HepG2 (cell line): ENCODE results near the gene PDZD8. TPM values are rescaled to one million over a fixed set of nuclear protein-coding genes. Genes with fewer than 3 reads are reported as not detected.

Source experiments
- BORCS8-MEF2B ChIP-seq: sonication (generic); formaldehyde crosslinking; IDR thresholded peaks from 2 replicates; pipeline ENCODE4 v1.8.0; 2022; ENCODE audit warnings: mild to moderate bottlenecking, missing genetic modification reagents
- CBX1 ChIP-seq: IDR thresholded peaks from one replicate; pipeline ENCODE4 v1.6.1; 2016; ENCODE audit warnings: antibody characterized with exemption, low read depth
- CSRNP1 ChIP-seq: sonication (generic); formaldehyde crosslinking; IDR thresholded peaks from 2 replicates; pipeline ENCODE4 v1.8.1; 2023; ENCODE audit warnings: mild to moderate bottlenecking, missing genetic modification reagents
- DZIP1 ChIP-seq: sonication (generic); formaldehyde crosslinking; IDR thresholded peaks from 2 replicates; pipeline ENCODE4 v1.5.0; 2020; ENCODE audit warnings: mild to moderate bottlenecking, missing genetic modification reagents
- KLF6 ChIP-seq: IDR thresholded peaks from 2 replicates; pipeline ENCODE4 v1.8.0; 2016; ENCODE audit warnings: missing biosample characterization, missing genetic modification reagents
- MXD1 ChIP-seq: sonication (generic); formaldehyde crosslinking; IDR thresholded peaks from 2 replicates; pipeline ENCODE4 v1.4.0; 2020; ENCODE audit warnings: mild to moderate bottlenecking, missing genetic modification reagents
- POGZ ChIP-seq: sonication (generic); formaldehyde crosslinking; IDR thresholded peaks from 2 replicates; pipeline ENCODE4 v1.4.0; 2020; ENCODE audit warnings: mild to moderate bottlenecking, missing genetic modification reagents
- SNAPC2 ChIP-seq: sonication (generic); formaldehyde crosslinking; IDR thresholded peaks from 2 replicates; pipeline ENCODE4 v1.8.1; 2022; ENCODE audit warnings: mild to moderate bottlenecking, missing genetic modification reagents
- ZBTB10 ChIP-seq: sonication (generic); formaldehyde crosslinking; IDR thresholded peaks from 2 replicates; pipeline ENCODE4 v1.4.0; 2020; ENCODE audit warnings: missing genetic modification reagents, borderline replicate concordance
- ZNF121 ChIP-seq: sonication (generic); formaldehyde crosslinking; IDR thresholded peaks from 2 replicates; pipeline ENCODE4 v1.5.0; 2020; ENCODE audit warnings: mild to moderate bottlenecking, missing genetic modification reagents
- ZNF280B ChIP-seq: sonication (generic); formaldehyde crosslinking; IDR thresholded peaks from 2 replicates; pipeline ENCODE4 v1.5.0; 2020; ENCODE audit warnings: missing genetic modification reagents, mild to moderate bottlenecking, borderline replicate concordance
- ZNF709 ChIP-seq: sonication (generic); formaldehyde crosslinking; IDR thresholded peaks from 2 replicates; pipeline ENCODE4 v1.5.0; 2020; ENCODE audit warnings: mild to moderate bottlenecking, missing genetic modification reagents
- ZNF710 ChIP-seq: sonication (generic); formaldehyde crosslinking; IDR thresholded peaks from 2 replicates; pipeline ENCODE4 v1.5.0; 2020; ENCODE audit warnings: mild to moderate bottlenecking, missing genetic modification reagents, borderline replicate concordance
- ZNF746 ChIP-seq: sonication (generic); formaldehyde crosslinking; IDR thresholded peaks from 2 replicates; pipeline ENCODE4 v1.8.0; 2022; ENCODE audit warnings: mild to moderate bottlenecking, missing genetic modification reagents
- polyA plus RNA-seq, 8 experiments: library from polyadenylated mRNA; depleted of rRNA in 3 of 8; stranded (reverse) in 7 of 8; unstranded in 1 of 8; fragments of >200 nt; fragmentation: Illumina TruSeq in 4 of 8; extraction: Trizol in 4 of 8; gene quantifications; 2 replicates each; pipeline versions ENCODE4 v1.2.1 to v1.2.3, GENCODE V29; 2011 to 2016; ENCODE audit warnings: low read depth in 4 of 8, missing spikeins in 1 of 8, mixed read lengths in 1 of 8; ENCODE audit not compliant: insufficient read depth in 1 of 8
- total RNA-seq, 5 experiments: library from RNA; depleted of rRNA; stranded (reverse); fragments of >200 nt; fragmentation: Illumina TruSeq; extraction: Trizol; gene quantifications; 2 replicates each; pipeline ENCODE4 v1.2.3, GENCODE V29; 2016; ENCODE audit warnings: low read depth in 1 of 5

PDZD8 gene
- total and polyA plus RNA-seq, 2 of the 13 experiments (the other 11 are each of a cell fraction or from before 2014, with no cell fraction given) = 11.2 to 32.0 TPM

- TF ChIP-seq DZIP1 (CRISPR knock-in tag) (0 out of 2 replicates have a peak, but pooled peaks have one; percentile 86), SNAPC2 (CRISPR knock-in tag) (0 out of 2 replicates have a peak, but pooled peaks have one; percentile 10), BORCS8-MEF2B (CRISPR knock-in tag) (0 out of 2 replicates have a peak, but pooled peaks have one; percentile 41), ZNF280B (CRISPR knock-in tag) (peak; percentile 87), POGZ (CRISPR knock-in tag) (peak; percentile 73), ZNF709 (CRISPR knock-in tag) (peak; percentile 42; the same call in 1 of the 2 replicates), CBX1 (peak; percentile 26), ZNF746 (CRISPR knock-in tag) (no peak), KLF6 (CRISPR knock-in tag) (peak; percentile 25; the same call in 1 of the 2 replicates), ZNF121 (CRISPR knock-in tag) (no peak), MXD1 (peak; percentile 90; the same call in 1 of the 2 replicates), ZNF710 (CRISPR knock-in tag) (0 out of 2 replicates have a peak, but pooled peaks have one; percentile 66), ZBTB10 (CRISPR knock-in tag) (peak; percentile 49; the same call in 1 of the 2 replicates), CSRNP1 (CRISPR knock-in tag) (peak; percentile 28; the same call in 1 of the 2 replicates)
Measured at GRCh38 chr10:117375360-117376178, at the start of gene PDZD8 (continued).
